T-helper 1 cell treated with Interleukin-12 subunit alpha and Interleukin-12 subunit beta and Interleukin-4 antibody, amounts not matched to agents 30 μg/mL and 1 μg/mL, for 36 hours (primary cell): ENCODE results near the gene SNTG2.
"Not testable (repeated sequence)": the region's sequence is repeated elsewhere in the genome, so short reads cannot be mapped to it uniquely, and the experiment has no call there.

Experiments
- H3K27ac Mint-ChIP-seq: one replicate; pipeline ENCODE4 v1.8.0; 2021; ENCODE audit warnings: mild to moderate bottlenecking, mixed read lengths
- H3K27me3 Mint-ChIP-seq: one replicate; pipeline ENCODE4 v1.8.0; 2021; ENCODE audit warnings: low read depth, mixed read lengths
- H3K36me3 Mint-ChIP-seq: one replicate; pipeline ENCODE4 v1.8.0; 2021; ENCODE audit warnings: low read depth, mixed read lengths
- H3K4me1 Mint-ChIP-seq: one replicate; pipeline ENCODE4 v1.8.0; 2021; ENCODE audit warnings: low read depth, mixed read lengths
- H3K4me3 Mint-ChIP-seq: one replicate; pipeline ENCODE4 v1.8.0; 2021; ENCODE audit warnings: mild to moderate bottlenecking, moderate library complexity, mixed read lengths
- H3K9me3 Mint-ChIP-seq: one replicate; pipeline ENCODE4 v1.8.0; 2021; ENCODE audit warnings: mixed read lengths

SNTG2 gene

GRCh38 chr2:950080-950966 lies at the start of gene SNTG2:
Gene SNTG2 (plus strand): TSS chr2:950849. CDS start chr2:950997, 148 bp downstream.
- H3K27ac Mint-ChIP-seq, result no peak within 1 kb of the TSS
- H3K4me3 Mint-ChIP-seq, result peak within 1 kb of the TSS; percentile 65
- H3K4me1 Mint-ChIP-seq, result peaks cover 8% of the 10 kb centered on the region
- peaks cover 1% of the 10 kb centered on the region for H3K36me3 Mint-ChIP-seq
- H3K9me3 Mint-ChIP-seq, result no peaks in the 10 kb centered on the region
- H3K27me3 Mint-ChIP-seq, result peaks cover 53% of the 10 kb centered on the region

- Mint-ChIP-seq H3K27me3 (no peaks in the 10 kb centered on the region), H3K4me1 (no peaks in the 10 kb centered on the region), H3K9me3 (no peaks in the 10 kb centered on the region), H3K4me3 (no peak overlapping the region), H3K36me3 (no peaks in the 10 kb centered on the region), H3K27ac (no peak overlapping the region)
These were observed 48.1 kb upstream of the SNTG2 start for GRCh38 chr2:902584-902983.

GRCh38 chr2:903223-903900 lies 47.3 kb upstream of the SNTG2 start:
- H3K4me3 Mint-ChIP-seq, result no peak overlapping the region
- H3K9me3 Mint-ChIP-seq, result no peaks in the 10 kb centered on the region
- no peak overlapping the region for H3K27ac Mint-ChIP-seq
- no peaks in the 10 kb centered on the region for H3K27me3 Mint-ChIP-seq
- no peaks in the 10 kb centered on the region for H3K4me1 Mint-ChIP-seq
- no peaks in the 10 kb centered on the region for H3K36me3 Mint-ChIP-seq

GRCh38 chr2:904246-905024 lies 46.2 kb upstream of the SNTG2 start:
- H3K36me3 Mint-ChIP-seq, result no peaks in the 10 kb centered on the region
- H3K9me3 Mint-ChIP-seq, result no peaks in the 10 kb centered on the region
- no peaks in the 10 kb centered on the region for H3K27me3 Mint-ChIP-seq
- no peaks in the 10 kb centered on the region for H3K4me1 Mint-ChIP-seq
- no peak overlapping the region for H3K27ac Mint-ChIP-seq
- no peak overlapping the region for H3K4me3 Mint-ChIP-seq

- H3K27ac Mint-ChIP-seq, result no peak overlapping the region
- no peak overlapping the region for H3K4me3 Mint-ChIP-seq
- H3K4me1 Mint-ChIP-seq, result no peaks in the 10 kb centered on the region
- no peaks in the 10 kb centered on the region for H3K27me3 Mint-ChIP-seq
- H3K9me3 Mint-ChIP-seq, result peaks cover 2% of the 10 kb centered on the region
- no peaks in the 10 kb centered on the region for H3K36me3 Mint-ChIP-seq
These were observed 45.4 kb upstream of the SNTG2 start for GRCh38 chr2:905091-905832.

- no peak overlapping the region for H3K4me3 Mint-ChIP-seq
- H3K4me1 Mint-ChIP-seq, result no peaks in the 10 kb centered on the region
- no peaks in the 10 kb centered on the region for H3K27me3 Mint-ChIP-seq
- H3K36me3 Mint-ChIP-seq, result no peaks in the 10 kb centered on the region
- H3K9me3 Mint-ChIP-seq, result peaks cover 5% of the 10 kb centered on the region
- H3K27ac Mint-ChIP-seq, result no peak overlapping the region
These were observed 44.9 kb upstream of the SNTG2 start for GRCh38 chr2:905833-906140.

GRCh38 chr2:907706-908105 lies 42.9 kb upstream of the SNTG2 start:
- no peaks in the 10 kb centered on the region for H3K36me3 Mint-ChIP-seq
- no peaks in the 10 kb centered on the region for H3K4me1 Mint-ChIP-seq
- no peaks in the 10 kb centered on the region for H3K27me3 Mint-ChIP-seq
- no peak overlapping the region for H3K4me3 Mint-ChIP-seq
- H3K9me3 Mint-ChIP-seq, result peaks cover 5% of the 10 kb centered on the region
- H3K27ac Mint-ChIP-seq, result no peak overlapping the region

GRCh38 chr2:908568-908967 lies 42.1 kb upstream of the SNTG2 start:
- H3K27me3 Mint-ChIP-seq, result no peaks in the 10 kb centered on the region
- no peaks in the 10 kb centered on the region for H3K4me1 Mint-ChIP-seq
- H3K27ac Mint-ChIP-seq, result no peak overlapping the region
- H3K4me3 Mint-ChIP-seq, result no peak overlapping the region
- H3K9me3 Mint-ChIP-seq, result peaks cover 5% of the 10 kb centered on the region
- H3K36me3 Mint-ChIP-seq, result no peaks in the 10 kb centered on the region

- H3K4me3 Mint-ChIP-seq, H3K9me3 Mint-ChIP-seq, H3K27me3 Mint-ChIP-seq, H3K27ac Mint-ChIP-seq, H3K36me3 Mint-ChIP-seq, H3K4me1 Mint-ChIP-seq: not testable (repeated sequence)
These were observed 40.8 kb upstream of the SNTG2 start for GRCh38 chr2:909764-910379.

- peaks cover 5% of the 10 kb centered on the region for H3K9me3 Mint-ChIP-seq
- H3K4me1 Mint-ChIP-seq, result no peaks in the 10 kb centered on the region
- H3K36me3 Mint-ChIP-seq, result no peaks in the 10 kb centered on the region
- H3K27me3 Mint-ChIP-seq, result no peaks in the 10 kb centered on the region
- H3K27ac Mint-ChIP-seq, result no peak overlapping the region
- H3K4me3 Mint-ChIP-seq, result no peak overlapping the region
These were observed 40.0 kb upstream of the SNTG2 start for GRCh38 chr2:910698-911097.

- Mint-ChIP-seq H3K9me3 (no peaks in the 10 kb centered on the region), H3K27me3 (no peaks in the 10 kb centered on the region), H3K36me3 (no peaks in the 10 kb centered on the region), H3K4me1 (no peaks in the 10 kb centered on the region), H3K27ac (no peak overlapping the region), H3K4me3 (no peak overlapping the region)
These were observed 34.7 kb upstream of the SNTG2 start for GRCh38 chr2:915979-916378.

GRCh38 chr2:916935-917334 lies 33.7 kb upstream of the SNTG2 start:
- no peaks in the 10 kb centered on the region for H3K27me3 Mint-ChIP-seq

GRCh38 chr2:919672-920071 lies 31.0 kb upstream of the SNTG2 start:
- Mint-ChIP-seq H3K4me3 (no peak overlapping the region), H3K27me3 (peaks cover 6% of the 10 kb centered on the region), H3K27ac (no peak overlapping the region), H3K4me1 (no peaks in the 10 kb centered on the region), H3K36me3 (no peaks in the 10 kb centered on the region), H3K9me3 (no peaks in the 10 kb centered on the region)

More at GRCh38 chr2:916935-917334, 33.7 kb upstream of the SNTG2 start:
- H3K4me1 Mint-ChIP-seq, result no peaks in the 10 kb centered on the region
- no peak overlapping the region for H3K27ac Mint-ChIP-seq
- H3K9me3 Mint-ChIP-seq, result no peaks in the 10 kb centered on the region
- H3K36me3 Mint-ChIP-seq, result no peaks in the 10 kb centered on the region
- no peak overlapping the region for H3K4me3 Mint-ChIP-seq

GRCh38 chr2:920573-920972 lies 30.1 kb upstream of the SNTG2 start:
- H3K4me3 Mint-ChIP-seq, result no peak overlapping the region
- H3K4me1 Mint-ChIP-seq, result no peaks in the 10 kb centered on the region
- H3K9me3 Mint-ChIP-seq, result no peaks in the 10 kb centered on the region
- H3K27me3 Mint-ChIP-seq, result peaks cover 15% of the 10 kb centered on the region
- no peak overlapping the region for H3K27ac Mint-ChIP-seq
- no peaks in the 10 kb centered on the region for H3K36me3 Mint-ChIP-seq
